K562 (cell line): Measurements from ENCODE around the gene WDFY2. TPM values are rescaled to one million over a fixed set of nuclear protein-coding genes. Genes with fewer than 3 reads are reported as not detected.

ENCODE experiments used
- BRD4 ChIP-seq: fragments of 200-600 bp; sonication (generic); IDR thresholded peaks from 2 replicates; pipeline ENCODE4 v1.6.1; 2017; ENCODE audit warnings: inconsistent platforms
- CREBBP ChIP-seq: IDR thresholded peaks from one replicate; pipeline ENCODE4 v1.6.1; 2012; ENCODE audit warnings: low read depth, mild to moderate bottlenecking, control low read depth, inconsistent platforms, low read length
- CUX1 ChIP-seq: fragments of 200-800 bp; sonication (Bioruptor generic); IDR thresholded peaks from 2 replicates; pipeline ENCODE4 v1.6.1; 2016; ENCODE audit warnings: missing genetic modification characterization, missing compliant biosample characterization
- DMBX1 ChIP-seq: fragments of 250-450 bp; sonication (Bioruptor Pico); IDR thresholded peaks from 2 replicates; pipeline ENCODE4 v1.8.0; 2022; ENCODE audit warnings: inconsistent platforms, mild to moderate bottlenecking, moderate library complexity, borderline replicate concordance
- ELK1 ChIP-seq: sonication (generic); formaldehyde crosslinking; IDR thresholded peaks from 2 replicates; pipeline ENCODE4 v1.8.1; 2022; ENCODE audit warnings: missing genetic modification reagents
- HLTF ChIP-seq: fragments of 450-650 bp; IDR thresholded peaks from 2 replicates; pipeline ENCODE4 v1.6.1; 2016
- HNRNPUL1 ChIP-seq: fragments of 200-400 bp; formaldehyde crosslinking; IDR thresholded peaks from 2 replicates; pipeline ENCODE4 v1.6.1; 2017; ENCODE audit warnings: low read length
- PHB2 ChIP-seq: fragments of 450-650 bp; IDR thresholded peaks from 2 replicates; pipeline ENCODE4 v1.6.1; 2017; ENCODE audit warnings: low read depth
- RNF219 ChIP-seq: fragments of 250-450 bp; sonication (Bioruptor Pico); IDR thresholded peaks from 2 replicates; pipeline ENCODE4 v1.5.0; 2022; ENCODE audit warnings: mild to moderate bottlenecking
- SIN3B ChIP-seq: fragments of 450-650 bp; IDR thresholded peaks from 2 replicates; pipeline ENCODE4 v1.6.1; 2017; ENCODE audit warnings: low read depth, mild to moderate bottlenecking, moderate library complexity
- SRSF9 ChIP-seq: fragments of 200-400 bp; formaldehyde crosslinking; IDR thresholded peaks from 2 replicates; pipeline ENCODE4 v1.6.1; 2017; ENCODE audit warnings: low read depth, low read length, borderline replicate concordance
- U2AF1 ChIP-seq: fragments of 200-400 bp; formaldehyde crosslinking; optimal IDR thresholded peaks from 2 replicates; pipeline ENCODE3; 2017; ENCODE audit warnings: mild to moderate bottlenecking, low read depth, low read length, moderate library complexity
- ZBTB11 ChIP-seq, 3 experiments: fragments of 200-800 bp in 1 of 3; fragments of 250-450 bp in 1 of 3; fragments of 450-650 bp in 1 of 3; sonication (Bioruptor Pico) in 1 of 3; sonication (Bioruptor generic) in 1 of 3; formaldehyde crosslinking in 1 of 3; IDR thresholded peaks; 2 replicates each; pipeline versions ENCODE4 v1.6.1 to v1.8.0; 2016 to 2022; ENCODE audit warnings: mild to moderate bottlenecking in 2 of 3, missing genetic modification characterization in 2 of 3, missing compliant biosample characterization in 1 of 3, moderate library complexity in 1 of 3
- ZC3H8 ChIP-seq: fragments of 450-650 bp; IDR thresholded peaks from 2 replicates; pipeline ENCODE4 v1.6.1; 2017
- ZEB2 ChIP-seq: fragments of 450-650 bp; IDR thresholded peaks from 2 replicates; pipeline ENCODE4 v1.6.1; 2016
- ZFX ChIP-seq: sonication (generic); formaldehyde crosslinking; IDR thresholded peaks from 2 replicates; pipeline ENCODE4 v1.8.0; 2022; ENCODE audit warnings: mild to moderate bottlenecking, missing genetic modification reagents, moderate library complexity
- polyA plus RNA-seq, 8 experiments: library from polyadenylated mRNA; depleted of rRNA in 4 of 8; stranded (reverse) in 5 of 8; unstranded in 3 of 8; fragments of >200 nt; fragmentation: Nextera tagmentation in 2 of 8; fragmentation: Illumina TruSeq in 1 of 8; extraction: Ambion mirVana in 2 of 8; extraction: Trizol in 1 of 8; gene quantifications; 2 replicates each; pipeline versions ENCODE4 v1.2.1 to v1.2.3, GENCODE V29; 2011 to 2014; ENCODE audit warnings: inconsistent platforms in 1 of 8, missing spikeins in 1 of 8
- total RNA-seq, 7 experiments: library from RNA; depleted of rRNA in 6 of 7; stranded (reverse); fragments of >200 nt in 6 of 7; fragmentation: Illumina TruSeq in 2 of 7; extraction: Trizol in 2 of 7; gene quantifications; 2 replicates each; pipeline versions ENCODE4 v1.2.1 to v1.2.3, GENCODE V29; 2011 to 2021; ENCODE audit warnings: low replicate concordance in 1 of 7

Gene WDFY2
- total and polyA plus RNA-seq, 9 of the 15 experiments (the other 6 are each of a cell fraction or from before 2014, with no cell fraction given), result 0.66 to 6.4 (median 4.4) TPM

- TF ChIP-seq RNF219 (CRISPR knock-in tag), result no peak
- 0 out of 2 replicates have a peak, but pooled peaks have one; percentile 83 for TF ChIP-seq ZFX (CRISPR knock-in tag)
- TF ChIP-seq HLTF, result no peak
- TF ChIP-seq ELK1 (CRISPR knock-in tag), result no peak
- TF ChIP-seq ZEB2, result no peak
- TF ChIP-seq ZC3H8, result no peak
- TF ChIP-seq DMBX1, result no peak
- TF ChIP-seq ZBTB11 (CRISPR knock-in tag; IDR thresholded peaks at IDR 0.05), result no peak
- no peak for TF ChIP-seq U2AF1
- no peak for TF ChIP-seq CREBBP
- no peak for TF ChIP-seq SRSF9
- TF ChIP-seq SIN3B, result no peak
- TF ChIP-seq BRD4, result no peak
- no peak for TF ChIP-seq CUX1 (CRISPR knock-in tag)
- no peak for TF ChIP-seq PHB2
- TF ChIP-seq HNRNPUL1, result no peak
These were observed 220.3 kb downstream of the WDFY2 start (continued) for GRCh38 chr13:51804295-51805172.
